Embryonic facial prominence (tissue), 1 donor: ENCODE data around the gene FUNDC1.
"Not testable (repeated sequence)": the region's sequence is repeated elsewhere in the genome, so short reads cannot be mapped to it uniquely, and the experiment has no call there.

Experiments used
- DNase-seq: peaks from one replicate; pipeline ENCODE4 v3.0.0-alpha.2; 2016; ENCODE audit errors: extremely low spot score

Gene FUNDC1

GRCh38 chrX:44542567-44543325 lies at the start of gene FUNDC1:
TSS of gene FUNDC1 (minus strand) at chrX:44542859. CDS start at chrX:44542832, 27 bp downstream.
- DNase-seq: peak; percentile 92

GRCh38 chrX:44585866-44586265 lies 43.2 kb upstream of the FUNDC1 start:
- DNase-seq: no peak

- no peak for DNase-seq
These were observed 37.8 kb upstream of the FUNDC1 start for GRCh38 chrX:44580466-44580865.

GRCh38 chrX:44572340-44572938 lies 29.8 kb upstream of the FUNDC1 start:
- no peak for DNase-seq

GRCh38 chrX:44570522-44570921 lies 27.9 kb upstream of the FUNDC1 start:
- DNase-seq: no peak

- no peak for DNase-seq
These were observed 26.5 kb upstream of the FUNDC1 start for GRCh38 chrX:44569122-44569521.

GRCh38 chrX:44568196-44568595 lies 25.5 kb upstream of the FUNDC1 start:
- DNase-seq: no peak

- not testable (repeated sequence) for DNase-seq
These were observed 19.2 kb upstream of the FUNDC1 start for GRCh38 chrX:44561896-44562295.

GRCh38 chrX:44550563-44550962 lies 7.9 kb upstream of the FUNDC1 start:
- DNase-seq: no peak

GRCh38 chrX:44545454-44545853 lies 2.8 kb upstream of the FUNDC1 start:
- DNase-seq: not testable (repeated sequence)

- DNase-seq: no peak
These were observed 1.4 kb upstream of the FUNDC1 start for GRCh38 chrX:44544036-44544435.

- DNase-seq: no peak
These were observed 6.5 kb downstream of the FUNDC1 start for GRCh38 chrX:44536198-44536597.

- DNase-seq: no peak
These were observed 13.3 kb downstream of the FUNDC1 start for GRCh38 chrX:44529310-44529709.

GRCh38 chrX:44514272-44514671 lies 28.4 kb downstream of the FUNDC1 start:
- no peak for DNase-seq

GRCh38 chrX:44507292-44507691 lies 35.4 kb downstream of the FUNDC1 start:
- DNase-seq: no peak

- DNase-seq: no peak
These were observed 36.0 kb downstream of the FUNDC1 start for GRCh38 chrX:44506678-44507077.

GRCh38 chrX:44503560-44503959 lies 39.1 kb downstream of the FUNDC1 start:
- no peak for DNase-seq

GRCh38 chrX:44495091-44495490 lies 47.6 kb downstream of the FUNDC1 start:
- DNase-seq: no peak

- no peak for DNase-seq
These were observed 48.3 kb downstream of the FUNDC1 start for GRCh38 chrX:44494357-44494756.

- no peak for DNase-seq
These were observed 53.1 kb downstream of the FUNDC1 start for GRCh38 chrX:44489515-44489914.

- no peak for DNase-seq
These were observed 58.0 kb downstream of the FUNDC1 start for GRCh38 chrX:44484607-44485146.

- no peak for DNase-seq
These were observed 58.6 kb downstream of the FUNDC1 start for GRCh38 chrX:44483965-44484606.

GRCh38 chrX:44482575-44482974 lies 60.1 kb downstream of the FUNDC1 start:
- no peak for DNase-seq
